ENCODE measurements around the gene CCN5. TPM values are rescaled to one million over a fixed set of nuclear protein-coding genes. Genes with fewer than 3 reads are reported as not detected.
A peak's percentile ranks its signal among the peaks of the same experiment; 100 is the strongest.

CCN5 gene
- total and polyA plus RNA-seq, 7 experiments from 2014 or later = not detected

DNA sequence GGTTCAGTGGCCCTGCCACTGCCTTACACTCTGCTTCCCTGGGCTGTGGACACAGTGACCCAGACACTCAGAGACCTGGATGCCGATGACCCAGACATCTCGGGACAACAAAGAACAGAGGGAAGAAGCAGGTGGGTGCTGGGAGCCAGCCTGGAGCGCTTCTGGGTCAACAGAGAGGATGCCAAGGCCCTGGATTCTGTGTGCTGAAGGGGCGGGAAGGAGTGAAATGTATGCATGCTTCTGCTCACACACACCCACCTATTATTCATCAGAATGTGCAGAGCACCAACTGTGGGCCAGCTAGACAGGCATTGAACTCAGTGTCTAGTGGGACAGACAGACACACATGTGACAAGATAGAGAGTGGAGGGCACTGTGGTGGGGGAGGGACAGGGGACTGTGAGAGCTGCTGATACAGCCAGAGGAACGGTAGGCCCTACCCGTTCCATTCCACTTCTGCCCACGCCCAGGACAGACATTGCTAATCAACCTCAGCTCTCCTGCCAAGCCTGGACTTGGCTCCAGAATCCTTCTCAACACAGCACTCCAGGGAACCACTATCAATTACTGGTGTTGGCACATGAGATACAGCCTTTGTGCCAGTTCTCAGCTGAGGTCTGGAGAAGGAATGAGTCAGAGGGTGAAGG, 50.7 kb downstream of the CCN5 start:
- no peaks in the 10 kb centered on the region for H3K36me3 Mint-ChIP-seq
- ChIA-PET CTCF (no interaction called here), POLR2A (no interaction called here)
- H3K27ac ChIP-seq (ENCODE audit: low read depth, low read length) = no peak overlapping the region
- no peak overlapping the region for H3K4me3 Mint-ChIP-seq
- peaks cover 0 to 4% of the 10 kb centered on the region in 2 donors for H3K27me3 ChIP-seq (ENCODE audit: control insufficient read depth in 2 of 2, insufficient read depth in 2 of 2, low read length in 2 of 2)
- H3K4me1 Mint-ChIP-seq = peaks cover 0 to 1% (median 0%) of the 10 kb centered on the region in 7 donors
- no peak overlapping the region for H3K27ac Mint-ChIP-seq
- ATAC-seq = no peak
- no peak overlapping the region for H3K4me3 ChIP-seq (ENCODE audit: low read length)
- H3K9me3 Mint-ChIP-seq = no peaks in the 10 kb centered on the region
- no peak for DNase-seq
- H3K27me3 Mint-ChIP-seq = peaks cover 0 to 20% (median 6%) of the 10 kb centered on the region in 5 donors
- H3K4me1 ChIP-seq (ENCODE audit: control insufficient read depth in 2 of 2, insufficient read depth in 2 of 2, low read length in 2 of 2) = no peaks in the 10 kb centered on the region
- no peaks in the 10 kb centered on the region for H3K36me3 ChIP-seq (ENCODE audit: control insufficient read depth in 2 of 3, insufficient read depth in 3 of 3, low read length in 3 of 3)
- intact Hi-C loops (cut with micrococcal nuclease) = no loop called here
- no peaks in the 10 kb centered on the region for H3K9me3 ChIP-seq (ENCODE audit: control insufficient read depth in 2 of 3, low read length in 3 of 3)

DNA sequence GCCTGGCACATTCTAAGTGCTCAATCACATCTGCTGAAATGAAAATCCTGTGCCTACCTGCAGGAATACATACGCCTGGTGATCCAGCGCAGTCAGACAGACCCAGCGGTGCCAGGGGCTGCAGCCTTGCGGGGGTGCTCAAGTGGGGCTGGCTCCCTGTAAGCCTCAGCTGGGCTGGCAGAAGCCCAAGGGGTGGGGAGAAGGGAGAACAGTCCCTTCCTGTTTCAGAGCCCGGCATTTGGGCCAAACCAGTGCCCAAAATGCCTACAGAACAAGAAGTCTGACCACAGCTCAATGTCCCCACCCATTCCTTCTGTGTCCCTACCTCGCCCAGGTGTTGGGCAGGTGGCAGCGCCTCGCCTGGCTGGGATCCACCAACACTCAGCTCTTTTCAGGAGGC, 53.1 kb downstream of the CCN5 start:
- Histone ChIP-seq H3K36me3 (ENCODE audit: control insufficient read depth in 2 of 3, insufficient read depth in 3 of 3, low read length in 3 of 3) (no peaks in the 10 kb centered on the region), H3K4me3 (ENCODE audit: low read length) (no peak overlapping the region), H3K4me1 (ENCODE audit: control insufficient read depth in 2 of 2, insufficient read depth in 2 of 2, low read length in 2 of 2) (no peaks in the 10 kb centered on the region), H3K27ac (ENCODE audit: low read depth, low read length) (no peak overlapping the region), H3K9me3 (ENCODE audit: control insufficient read depth in 2 of 3, low read length in 3 of 3) (no peaks in the 10 kb centered on the region), H3K27me3 (ENCODE audit: control insufficient read depth in 2 of 2, insufficient read depth in 2 of 2, low read length in 2 of 2) (peaks cover 0 to 4% of the 10 kb centered on the region in 2 donors)
- DNase-seq = no peak
- intact Hi-C loops (cut with micrococcal nuclease) = no loop called here
- Mint-ChIP-seq H3K4me1 (peaks cover 0 to 1% (median 0%) of the 10 kb centered on the region in 7 donors), H3K36me3 (no peaks in the 10 kb centered on the region), H3K4me3 (no peak overlapping the region), H3K9me3 (no peaks in the 10 kb centered on the region), H3K27me3 (peaks cover 6 to 26% (median 15%) of the 10 kb centered on the region in 5 donors), H3K27ac (no peak overlapping the region)
- ChIA-PET CTCF (no interaction called here), POLR2A (no interaction called here)
- ATAC-seq = no peak

DNA sequence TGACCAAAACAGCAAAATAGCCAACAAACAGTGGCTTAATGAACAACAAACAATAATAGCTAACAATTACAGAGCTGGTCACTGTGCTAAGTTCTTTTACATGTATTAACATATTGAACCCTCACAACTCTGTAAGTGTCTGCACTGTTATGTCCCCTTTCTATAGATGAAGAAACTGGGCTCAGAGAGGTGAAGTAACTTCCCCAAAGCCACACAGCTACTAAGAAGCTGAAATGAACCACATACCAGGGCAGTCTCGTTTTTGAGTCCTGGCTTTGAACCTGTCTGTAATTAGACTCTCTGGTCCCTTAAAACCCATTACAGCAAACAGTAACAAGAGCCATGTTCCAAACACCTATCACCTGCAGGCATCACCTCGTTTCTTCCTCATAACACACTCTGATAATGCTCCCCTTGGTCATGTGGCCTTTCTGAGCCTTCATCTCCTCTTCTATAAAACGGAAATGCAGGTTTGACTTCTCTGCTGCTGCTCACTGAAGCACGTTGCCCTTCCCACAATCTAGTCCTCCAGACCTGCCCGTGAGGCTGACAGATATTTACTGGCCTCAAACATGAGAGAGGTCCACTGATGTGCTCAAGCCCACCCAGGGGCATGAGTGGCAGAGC, 53.8 kb downstream of the CCN5 start:
- H3K27ac ChIP-seq (ENCODE audit: low read depth, low read length) = no peak overlapping the region
- peak overlapping the region in 1 of 9 donors; percentile 37 for H3K27ac Mint-ChIP-seq
- H3K4me1 ChIP-seq (ENCODE audit: control insufficient read depth in 2 of 2, insufficient read depth in 2 of 2, low read length in 2 of 2) = no peaks in the 10 kb centered on the region
- POLR2A ChIA-PET = no interaction called here
- no peaks in the 10 kb centered on the region for H3K36me3 ChIP-seq (ENCODE audit: control insufficient read depth in 2 of 3, insufficient read depth in 3 of 3, low read length in 3 of 3)
- DNase-seq (no peak), ATAC-seq (no peak)
- H3K27me3 Mint-ChIP-seq = peaks cover 6 to 23% (median 15%) of the 10 kb centered on the region in 5 donors
- H3K36me3 Mint-ChIP-seq = no peaks in the 10 kb centered on the region
- CTCF ChIA-PET = no interaction called here
- intact Hi-C loops (cut with micrococcal nuclease) = no loop called here
- peaks cover 0 to 1% (median 0%) of the 10 kb centered on the region in 7 donors for H3K4me1 Mint-ChIP-seq
- no peak overlapping the region for H3K4me3 ChIP-seq (ENCODE audit: low read length)
- no peaks in the 10 kb centered on the region for H3K9me3 Mint-ChIP-seq
- H3K4me3 Mint-ChIP-seq = no peak overlapping the region
- no peaks in the 10 kb centered on the region for H3K9me3 ChIP-seq (ENCODE audit: control insufficient read depth in 2 of 3, low read length in 3 of 3)
- H3K27me3 ChIP-seq (ENCODE audit: control insufficient read depth in 2 of 2, insufficient read depth in 2 of 2, low read length in 2 of 2) = peaks cover 0 to 4% of the 10 kb centered on the region in 2 donors

DNA sequence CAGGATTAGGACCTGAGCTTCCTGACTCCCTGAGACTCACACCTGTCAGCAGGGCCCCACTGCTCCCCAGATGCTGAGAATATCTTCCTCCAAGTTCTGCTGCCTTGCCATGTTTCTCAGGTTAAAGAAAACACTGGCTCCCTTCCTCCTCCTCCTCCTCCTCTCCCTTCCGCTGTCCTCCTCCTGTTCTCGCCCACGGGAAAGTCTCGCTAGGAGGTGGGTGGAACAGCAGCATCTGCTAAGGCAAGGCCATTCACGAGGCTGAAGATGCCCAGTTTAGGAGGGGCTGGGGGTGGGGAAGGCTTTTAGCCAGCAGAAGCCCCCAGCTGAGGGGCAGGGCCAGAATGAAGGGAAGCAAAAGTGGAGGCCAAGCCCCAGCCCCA, 54.3 kb downstream of the CCN5 start:
- no peak overlapping the region for H3K27ac ChIP-seq (ENCODE audit: low read depth, low read length)

DNA sequence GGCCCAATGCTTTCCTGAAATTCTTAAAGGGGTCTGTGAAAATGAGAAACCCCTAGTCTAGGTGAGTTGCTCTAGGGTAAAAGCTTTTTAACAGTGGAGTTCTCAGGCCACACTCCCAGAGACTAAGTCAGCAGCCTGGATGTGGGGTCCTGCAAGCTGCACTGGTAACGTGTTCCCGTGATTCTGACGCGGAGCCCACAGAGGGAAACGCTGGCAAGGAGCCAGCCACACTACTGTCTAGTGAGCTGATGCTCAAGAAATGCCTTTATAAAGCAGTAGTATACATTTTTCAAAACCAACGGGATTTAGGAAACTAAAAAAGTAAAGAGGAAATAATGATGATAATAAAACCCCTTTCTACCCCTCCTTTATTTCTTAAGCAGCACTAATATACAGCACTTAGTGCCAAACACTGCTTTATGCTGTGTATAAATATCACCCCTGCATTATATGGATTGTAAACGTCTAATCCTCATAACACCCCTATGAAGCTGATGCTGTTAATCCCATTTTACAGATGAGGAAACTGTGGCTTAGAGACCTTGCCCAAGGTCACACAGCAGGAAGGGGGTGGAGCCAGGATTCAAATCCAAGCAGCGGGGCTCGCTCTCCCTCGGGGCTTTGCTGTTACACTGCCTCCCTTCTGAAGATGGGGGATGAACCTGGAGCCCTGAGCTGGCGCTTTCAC, 55.5 kb downstream of the CCN5 start:
- Mint-ChIP-seq H3K36me3 (no peaks in the 10 kb centered on the region), H3K9me3 (no peaks in the 10 kb centered on the region), H3K27ac (no peak overlapping the region), H3K4me1 (no peaks in the 10 kb centered on the region), H3K27me3 (peaks cover 6 to 19% (median 13%) of the 10 kb centered on the region in 5 donors), H3K4me3 (no peak overlapping the region)
- Histone ChIP-seq H3K27ac (ENCODE audit: low read depth, low read length) (no peak overlapping the region), H3K4me1 (ENCODE audit: control insufficient read depth in 2 of 2, insufficient read depth in 2 of 2, low read length in 2 of 2) (no peaks in the 10 kb centered on the region), H3K36me3 (ENCODE audit: control insufficient read depth in 2 of 3, insufficient read depth in 3 of 3, low read length in 3 of 3) (no peaks in the 10 kb centered on the region), H3K4me3 (ENCODE audit: low read length) (no peak overlapping the region), H3K9me3 (ENCODE audit: control insufficient read depth in 2 of 3, low read length in 3 of 3) (no peaks in the 10 kb centered on the region), H3K27me3 (ENCODE audit: control insufficient read depth in 2 of 2, insufficient read depth in 2 of 2, low read length in 2 of 2) (peaks cover 0 to 4% of the 10 kb centered on the region in 2 donors)
- ATAC-seq (no peak), DNase-seq (no peak)
- POLR2A ChIA-PET = no interaction called here
- intact Hi-C loops (cut with micrococcal nuclease) = no loop called here
- CTCF ChIA-PET = no interaction called here

More for the DNA sequence above, 54.3 kb downstream of the CCN5 start:
- intact Hi-C loops (cut with micrococcal nuclease) = no loop called here
- Mint-ChIP-seq H3K4me1 (no peaks in the 10 kb centered on the region), H3K27ac (peak overlapping the region in 1 of 9 donors; percentile 37), H3K36me3 (no peaks in the 10 kb centered on the region), H3K27me3 (peaks cover 6 to 19% (median 15%) of the 10 kb centered on the region in 5 donors), H3K9me3 (no peaks in the 10 kb centered on the region), H3K4me3 (no peak overlapping the region)
- ChIA-PET POLR2A (no interaction called here), CTCF (no interaction called here)
- Histone ChIP-seq H3K27me3 (ENCODE audit: control insufficient read depth in 2 of 2, insufficient read depth in 2 of 2, low read length in 2 of 2) (peaks cover 0 to 4% of the 10 kb centered on the region in 2 donors), H3K4me1 (ENCODE audit: control insufficient read depth in 2 of 2, insufficient read depth in 2 of 2, low read length in 2 of 2) (no peaks in the 10 kb centered on the region), H3K36me3 (ENCODE audit: control insufficient read depth in 2 of 3, insufficient read depth in 3 of 3, low read length in 3 of 3) (no peaks in the 10 kb centered on the region), H3K4me3 (ENCODE audit: low read length) (no peak overlapping the region), H3K9me3 (ENCODE audit: control insufficient read depth in 2 of 3, low read length in 3 of 3) (no peaks in the 10 kb centered on the region)
- ATAC-seq (no peak), DNase-seq (no peak)

DNA sequence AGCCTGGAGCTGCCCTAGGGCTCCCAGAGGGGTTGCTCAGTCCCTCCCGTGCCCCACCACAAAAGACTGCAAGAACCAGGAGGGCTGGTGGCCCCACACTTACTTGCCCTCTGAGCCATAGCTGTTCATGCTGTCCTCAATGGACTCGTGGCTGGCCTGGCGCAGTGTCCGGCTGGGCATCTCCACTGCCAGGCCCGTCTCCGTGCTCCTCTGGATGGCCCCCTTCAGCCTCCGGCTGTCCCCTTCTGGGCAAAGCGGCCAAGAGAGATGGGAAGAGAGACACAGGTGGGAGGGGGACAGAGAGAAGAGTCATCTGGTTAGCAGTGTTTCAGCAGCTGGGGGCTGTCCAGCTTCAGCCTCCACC, 56.0 kb downstream of the CCN5 start:
- ATAC-seq = no peak
- Histone ChIP-seq H3K27ac (ENCODE audit: low read depth, low read length) (no peak overlapping the region), H3K27me3 (ENCODE audit: control insufficient read depth in 2 of 2, insufficient read depth in 2 of 2, low read length in 2 of 2) (peaks cover 0 to 4% of the 10 kb centered on the region in 2 donors), H3K36me3 (ENCODE audit: control insufficient read depth in 2 of 3, insufficient read depth in 3 of 3, low read length in 3 of 3) (no peaks in the 10 kb centered on the region), H3K4me3 (ENCODE audit: low read length) (no peak overlapping the region), H3K9me3 (ENCODE audit: control insufficient read depth in 2 of 3, low read length in 3 of 3) (no peaks in the 10 kb centered on the region), H3K4me1 (ENCODE audit: control insufficient read depth in 2 of 2, insufficient read depth in 2 of 2, low read length in 2 of 2) (no peaks in the 10 kb centered on the region)
- no peak for DNase-seq
- H3K27ac Mint-ChIP-seq = no peak overlapping the region
- no peak overlapping the region for H3K4me3 Mint-ChIP-seq
- H3K4me1 Mint-ChIP-seq = no peaks in the 10 kb centered on the region
- peaks cover 7 to 18% (median 14%) of the 10 kb centered on the region in 5 donors for H3K27me3 Mint-ChIP-seq
- ChIA-PET POLR2A (no interaction called here), CTCF (no interaction called here)
- H3K9me3 Mint-ChIP-seq = peaks cover 0 to under 1% (median 0%) of the 10 kb centered on the region in 11 donors
- H3K36me3 Mint-ChIP-seq = no peaks in the 10 kb centered on the region
- intact Hi-C loops (cut with micrococcal nuclease) = no loop called here
